Stimulated activated CD4-positive, alpha-beta T cell treated with anti-CD3 and anti-CD28 coated beads, Interleukin-4, amount 100 ng/mL, for 4 hours (primary cell): ENCODE results near the gene GTF2A2.

Experiments
- DNase-seq, 2 experiments: peaks; one replicate each; pipeline ENCODE4 v3.0.0-alpha.2; 2020

GTF2A2 gene

DNA sequence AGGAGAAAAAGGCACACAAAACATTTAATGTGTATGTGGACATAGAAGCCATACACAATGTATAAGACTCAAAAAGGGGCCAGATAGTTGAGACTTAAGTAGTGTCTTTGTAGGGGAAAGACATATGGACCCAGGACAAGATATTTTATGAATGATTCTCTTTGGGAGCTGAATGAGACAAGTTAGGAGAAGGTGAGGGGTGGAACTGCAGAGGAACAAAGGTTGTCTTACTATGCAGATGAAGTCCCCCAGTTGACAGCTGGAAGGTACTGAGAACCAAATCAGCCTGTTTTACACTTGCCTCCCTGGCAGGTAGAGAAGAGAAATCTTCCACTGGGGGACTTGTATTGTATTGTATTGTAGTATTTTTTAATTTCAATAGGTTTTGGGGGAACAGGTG is 60.7 kb downstream of the GTF2A2 start:
- no peak for DNase-seq

DNA sequence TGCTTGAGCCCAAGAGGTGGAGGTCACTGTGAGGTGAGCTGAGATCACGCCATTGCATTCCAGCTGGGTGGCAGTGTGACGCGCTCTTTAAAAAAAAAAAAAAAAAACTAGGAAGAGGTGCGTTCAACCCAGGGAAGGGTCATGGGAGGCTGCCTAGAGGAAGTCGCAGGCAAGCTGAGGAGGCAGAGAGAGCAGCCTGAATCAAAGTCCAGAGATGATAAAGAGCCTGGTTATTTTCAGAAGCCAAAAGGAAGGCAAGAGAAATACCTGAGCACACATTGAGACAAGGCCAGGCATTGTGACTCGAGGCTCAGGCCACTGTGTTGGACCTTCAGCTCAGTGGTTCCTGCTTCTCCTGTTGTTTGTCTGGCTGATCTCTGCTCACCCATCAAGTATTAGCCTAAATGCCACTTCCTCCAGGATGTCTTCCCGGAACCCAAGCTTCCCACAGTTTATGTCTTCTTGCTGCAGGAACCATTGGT is 61.8 kb downstream of the GTF2A2 start:
- no peak for DNase-seq

DNA sequence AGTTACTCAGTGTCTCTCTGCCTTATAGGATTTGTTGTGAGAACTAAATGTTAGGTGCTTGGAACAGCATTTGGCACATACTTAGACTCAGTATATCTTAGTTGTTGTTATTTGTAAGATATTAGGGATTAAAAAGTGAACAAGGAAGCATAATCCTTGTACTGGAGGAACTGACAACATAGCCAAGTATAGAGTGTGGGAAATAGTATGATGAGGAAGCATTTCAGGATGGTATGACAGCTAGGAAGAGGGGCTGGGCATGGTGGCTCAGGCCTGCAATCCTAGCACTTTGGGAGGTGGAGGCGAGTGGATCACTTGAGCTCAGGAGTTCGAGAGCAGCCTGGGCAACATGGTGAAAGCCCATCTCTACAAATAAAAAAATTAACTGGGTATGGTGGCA is 62.3 kb downstream of the GTF2A2 start:
- no peak for DNase-seq

DNA sequence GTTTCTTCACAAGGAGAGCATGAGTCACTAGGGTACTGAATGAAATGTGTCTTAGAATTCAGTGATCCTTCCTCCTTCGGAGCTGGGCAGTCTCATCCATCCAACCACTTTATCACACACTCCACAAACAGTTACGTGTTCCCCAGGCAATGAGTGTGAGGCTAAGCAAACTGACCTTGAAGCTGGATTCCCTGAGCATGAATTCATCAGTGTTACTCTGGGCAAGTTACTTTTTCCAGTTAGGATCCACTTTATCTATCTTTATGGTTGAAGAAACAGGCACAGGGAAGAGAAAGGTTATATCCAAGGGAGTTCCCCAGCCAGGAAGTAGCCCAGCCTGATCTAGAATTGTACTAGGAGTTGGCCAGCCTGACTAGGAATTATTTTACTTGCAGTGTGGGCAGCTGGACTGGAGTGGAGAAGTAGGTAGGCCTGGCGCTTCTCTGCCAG is 62.8 kb downstream of the GTF2A2 start:
- DNase-seq, result no peak

DNA sequence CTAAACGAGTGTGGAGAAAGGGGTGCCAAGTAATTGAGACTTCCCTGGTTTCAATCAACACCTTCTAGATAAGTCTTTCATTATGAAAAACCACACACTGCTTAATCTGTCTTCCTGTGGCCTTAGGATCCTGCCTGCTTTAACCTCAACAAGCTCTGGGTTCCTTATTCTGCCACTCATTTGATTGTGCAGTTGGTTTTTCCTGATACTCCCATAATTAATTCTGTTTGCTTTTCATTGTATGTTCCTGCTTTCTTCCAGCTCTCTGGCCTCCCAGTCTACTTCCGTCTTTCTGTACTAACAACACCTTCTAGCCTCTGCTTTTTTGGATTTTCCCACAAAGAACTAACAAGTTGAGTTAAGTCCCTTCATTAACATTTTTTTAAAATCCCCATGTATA is 66.0 kb downstream of the GTF2A2 start:
- no peak for DNase-seq

DNA sequence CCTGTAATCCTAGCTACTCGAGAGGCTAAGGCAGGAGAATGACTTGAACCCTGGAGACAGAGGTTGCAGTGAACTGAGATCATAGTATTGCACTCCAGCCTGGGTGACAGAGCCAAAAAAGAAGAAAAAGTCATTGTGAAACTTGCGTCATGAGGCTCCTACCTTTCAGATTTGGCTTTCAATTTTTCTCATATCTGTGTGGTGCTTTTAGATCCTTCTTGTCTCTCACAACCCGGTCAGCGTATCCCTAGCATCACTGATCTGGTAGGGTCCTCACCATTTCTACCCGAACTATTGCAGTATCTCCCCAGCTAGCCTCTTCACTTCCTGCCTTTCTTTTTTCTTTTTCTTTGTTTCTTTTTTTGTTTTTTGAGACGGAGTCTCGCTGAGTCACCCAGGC is 67.3 kb downstream of the GTF2A2 start:
- no peak for DNase-seq
